ENCODE measurements around the gene LRIT1. TPM values are rescaled to one million over a fixed set of nuclear protein-coding genes. Genes with fewer than 3 reads are reported as not detected.
A peak's percentile ranks its signal among the peaks of the same experiment; 100 is the strongest.

The LRIT1 gene
- total RNA-seq, 1 experiment from 2014 or later = not detected

DNA sequence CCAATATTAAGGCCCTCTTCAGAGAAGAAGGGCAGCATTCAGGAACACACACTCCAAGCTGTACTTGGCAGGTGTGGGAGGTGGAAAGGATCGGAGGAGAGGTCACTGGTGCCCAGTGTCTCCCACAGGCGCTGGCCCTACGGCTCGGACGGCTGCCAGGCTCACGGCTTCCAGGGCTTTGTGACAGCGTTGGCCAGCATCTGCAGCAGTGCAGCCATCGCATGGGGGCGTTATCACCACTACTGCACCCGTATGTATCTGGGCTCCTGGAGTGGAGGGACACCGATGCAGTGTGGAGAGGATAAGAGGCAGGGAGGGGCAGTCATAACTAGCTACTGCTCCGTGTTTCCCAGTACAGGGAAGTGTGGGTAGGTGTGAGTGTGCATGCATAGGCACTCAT is 7.4 kb upstream of the LRIT1 start:
- Mint-ChIP-seq H3K36me3 (no peaks in the 10 kb centered on the region), H3K9me3 (no peaks in the 10 kb centered on the region), H3K27ac (no peak overlapping the region), H3K4me1 (no peaks in the 10 kb centered on the region), H3K4me3 (no peak overlapping the region), H3K27me3 (ENCODE audit: low read depth) (peaks cover 2% of the 10 kb centered on the region)
- TF ChIP-seq CBFB (CRISPR knock-in tag; IDR thresholded peaks at IDR 0.05; ENCODE audit: low read depth) (no peak), ZNF396 (CRISPR knock-in tag; IDR thresholded peaks at IDR 0.05; ENCODE audit: borderline replicate concordance) (no peak), JUN (CRISPR knock-in tag; IDR thresholded peaks at IDR 0.05) (no peak), ZNF219 (CRISPR knock-in tag; IDR thresholded peaks at IDR 0.05; ENCODE audit: borderline replicate concordance) (no peak), SP1 (CRISPR knock-in tag; conservative IDR thresholded peaks at IDR 0.05) (no peak), ELF4 (CRISPR knock-in tag; IDR thresholded peaks at IDR 0.05; ENCODE audit: low read depth) (no peak), NR2C2 (CRISPR knock-in tag; IDR thresholded peaks at IDR 0.05) (no peak), SOX15 (CRISPR knock-in tag; IDR thresholded peaks at IDR 0.05) (no peak), RORB (CRISPR knock-in tag; IDR thresholded peaks at IDR 0.05) (no peak), ZNF121 (CRISPR knock-in tag; IDR thresholded peaks at IDR 0.05) (no peak)
- TF ChIP-seq, protein P1, sequence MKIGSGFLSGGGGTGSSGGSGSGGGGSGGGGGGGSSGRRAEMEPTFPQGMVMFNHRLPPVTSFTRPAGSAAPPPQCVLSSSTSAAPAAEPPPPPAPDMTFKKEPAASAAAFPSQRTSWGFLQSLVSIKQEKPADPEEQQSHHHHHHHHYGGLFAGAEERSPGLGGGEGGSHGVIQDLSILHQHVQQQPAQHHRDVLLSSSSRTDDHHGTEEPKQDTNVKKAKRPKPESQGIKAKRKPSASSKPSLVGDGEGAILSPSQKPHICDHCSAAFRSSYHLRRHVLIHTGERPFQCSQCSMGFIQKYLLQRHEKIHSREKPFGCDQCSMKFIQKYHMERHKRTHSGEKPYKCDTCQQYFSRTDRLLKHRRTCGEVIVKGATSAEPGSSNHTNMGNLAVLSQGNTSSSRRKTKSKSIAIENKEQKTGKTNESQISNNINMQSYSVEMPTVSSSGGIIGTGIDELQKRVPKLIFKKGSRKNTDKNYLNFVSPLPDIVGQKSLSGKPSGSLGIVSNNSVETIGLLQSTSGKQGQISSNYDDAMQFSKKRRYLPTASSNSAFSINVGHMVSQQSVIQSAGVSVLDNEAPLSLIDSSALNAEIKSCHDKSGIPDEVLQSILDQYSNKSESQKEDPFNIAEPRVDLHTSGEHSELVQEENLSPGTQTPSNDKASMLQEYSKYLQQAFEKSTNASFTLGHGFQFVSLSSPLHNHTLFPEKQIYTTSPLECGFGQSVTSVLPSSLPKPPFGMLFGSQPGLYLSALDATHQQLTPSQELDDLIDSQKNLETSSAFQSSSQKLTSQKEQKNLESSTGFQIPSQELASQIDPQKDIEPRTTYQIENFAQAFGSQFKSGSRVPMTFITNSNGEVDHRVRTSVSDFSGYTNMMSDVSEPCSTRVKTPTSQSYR (CRISPR knock-in tag; IDR thresholded peaks at IDR 0.05) = no peak
- ChIA-PET POLR2A (interaction anchor here (0.6 kb wide), 1 partner anchor 13 kb away, joined by 3 read pairs; no protein-coding TSS in a partner anchor), CTCF (interaction anchor here (0.9 to 4.6 kb wide), 4 partner anchors 8 to 101 kb away, joined by 3 to 36 read pairs (median 5); no protein-coding TSS in a partner anchor)
- ATAC-seq = peak; percentile 44
- no peak for DNase-seq (ENCODE audit: low spot score)

DNA sequence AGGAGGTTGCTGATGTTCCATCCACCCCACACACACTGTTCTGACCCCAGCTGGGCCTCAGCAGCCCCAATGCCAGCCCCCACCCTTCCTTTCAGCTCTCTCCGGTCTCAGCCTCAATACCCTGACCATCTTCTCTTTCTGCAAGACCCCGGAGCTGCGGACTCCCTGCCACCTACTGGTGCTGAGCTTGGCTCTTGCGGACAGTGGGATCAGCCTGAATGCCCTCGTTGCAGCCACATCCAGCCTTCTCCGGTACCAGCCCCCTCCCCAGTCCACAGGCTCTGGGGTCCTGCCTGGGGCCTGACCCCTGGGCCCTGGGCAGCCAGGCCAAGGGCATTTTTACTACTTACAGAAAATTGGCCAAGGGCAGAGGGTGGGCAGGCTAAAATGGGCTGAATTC is 6.2 kb upstream of the LRIT1 start:
- Mint-ChIP-seq H3K9me3 (no peaks in the 10 kb centered on the region), H3K27ac (no peak overlapping the region), H3K4me1 (no peaks in the 10 kb centered on the region), H3K36me3 (no peaks in the 10 kb centered on the region), H3K4me3 (no peak overlapping the region), H3K27me3 (ENCODE audit: low read depth) (peaks cover 2% of the 10 kb centered on the region)
- DNase-seq (ENCODE audit: low spot score) (no peak), ATAC-seq (no peak)
- ChIA-PET POLR2A (no interaction called here), CTCF (interaction anchor here (0.7 to 4.6 kb wide), 7 partner anchors 8 to 293 kb away, joined by 3 to 36 read pairs (median 6); no protein-coding TSS in a partner anchor)
- TF ChIP-seq, protein P2, sequence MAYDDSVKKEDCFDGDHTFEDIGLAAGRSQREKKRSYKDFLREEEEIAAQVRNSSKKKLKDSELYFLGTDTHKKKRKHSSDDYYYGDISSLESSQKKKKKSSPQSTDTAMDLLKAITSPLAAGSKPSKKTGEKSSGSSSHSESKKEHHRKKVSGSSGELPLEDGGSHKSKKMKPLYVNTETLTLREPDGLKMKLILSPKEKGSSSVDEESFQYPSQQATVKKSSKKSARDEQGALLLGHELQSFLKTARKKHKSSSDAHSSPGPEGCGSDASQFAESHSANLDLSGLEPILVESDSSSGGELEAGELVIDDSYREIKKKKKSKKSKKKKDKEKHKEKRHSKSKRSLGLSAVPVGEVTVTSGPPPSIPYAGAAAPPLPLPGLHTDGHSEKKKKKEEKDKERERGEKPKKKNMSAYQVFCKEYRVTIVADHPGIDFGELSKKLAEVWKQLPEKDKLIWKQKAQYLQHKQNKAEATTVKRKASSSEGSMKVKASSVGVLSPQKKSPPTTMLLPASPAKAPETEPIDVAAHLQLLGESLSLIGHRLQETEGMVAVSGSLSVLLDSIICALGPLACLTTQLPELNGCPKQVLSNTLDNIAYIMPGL (CRISPR knock-in tag; IDR thresholded peaks at IDR 0.05) = no peak
- TF ChIP-seq ZNF317 (CRISPR knock-in tag; IDR thresholded peaks at IDR 0.05; ENCODE audit: borderline replicate concordance, low read depth) (peak; percentile 53; the same call in 1 of the 2 replicates), ZNF671 (CRISPR knock-in tag; IDR thresholded peaks at IDR 0.05) (no peak)

DNA sequence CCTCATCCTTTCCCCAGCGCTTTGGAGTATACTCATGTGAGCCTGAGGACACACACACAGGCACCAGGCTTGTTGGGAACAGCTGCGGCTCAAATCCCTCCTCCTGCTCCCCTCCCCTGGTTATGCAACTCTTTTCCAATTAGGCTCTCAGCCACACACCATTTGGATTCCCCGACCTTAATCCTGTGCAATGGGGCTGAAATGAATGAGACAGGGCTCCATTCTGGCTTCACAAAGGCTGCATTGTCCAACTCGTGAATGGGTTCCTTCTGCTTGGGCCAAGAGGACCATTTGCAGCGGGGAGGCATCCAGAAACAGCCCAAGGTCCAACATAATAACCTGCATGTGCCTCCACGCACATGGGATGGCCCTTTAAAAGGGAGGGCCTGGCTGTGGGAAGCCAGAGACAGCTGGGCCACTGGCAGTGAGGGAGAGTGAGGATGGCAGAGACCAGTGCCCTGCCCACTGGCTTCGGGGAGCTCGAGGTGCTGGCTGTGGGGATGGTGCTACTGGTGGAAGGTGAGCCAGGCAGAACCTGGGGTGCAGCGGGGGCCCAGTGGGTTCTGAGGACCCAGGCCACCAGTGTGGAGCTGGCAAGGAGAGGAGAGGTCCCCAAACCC is 3.4 kb upstream of the LRIT1 start, which contains the start of gene RGR:
Gene RGR (plus strand): TSS at position 403 of the 620 bp plus-strand sequence. CDS start 38 bp downstream, at position 441.
- ChIA-PET CTCF (interaction anchor here (0.6 to 2.6 kb wide), 3 partner anchors 7 to 108 kb away, joined by 3 to 14 read pairs (median 3); no protein-coding TSS in a partner anchor), POLR2A (no interaction called here)
- Mint-ChIP-seq H3K27me3 (ENCODE audit: low read depth) (peaks cover 6% of the 10 kb centered on the region), H3K9me3 (no peaks in the 10 kb centered on the region), H3K4me1 (no peaks in the 10 kb centered on the region), H3K27ac (no peak within 1 kb of the TSS), H3K4me3 (no peak within 1 kb of the TSS), H3K36me3 (no peaks in the 10 kb centered on the region)
- TF ChIP-seq TCF7 (CRISPR knock-in tag; IDR thresholded peaks at IDR 0.05; ENCODE audit: low read depth) = no peak
- no peak for DNase-seq (ENCODE audit: low spot score)
- ATAC-seq = no peak; the same call in 1 of the 2 replicates

DNA sequence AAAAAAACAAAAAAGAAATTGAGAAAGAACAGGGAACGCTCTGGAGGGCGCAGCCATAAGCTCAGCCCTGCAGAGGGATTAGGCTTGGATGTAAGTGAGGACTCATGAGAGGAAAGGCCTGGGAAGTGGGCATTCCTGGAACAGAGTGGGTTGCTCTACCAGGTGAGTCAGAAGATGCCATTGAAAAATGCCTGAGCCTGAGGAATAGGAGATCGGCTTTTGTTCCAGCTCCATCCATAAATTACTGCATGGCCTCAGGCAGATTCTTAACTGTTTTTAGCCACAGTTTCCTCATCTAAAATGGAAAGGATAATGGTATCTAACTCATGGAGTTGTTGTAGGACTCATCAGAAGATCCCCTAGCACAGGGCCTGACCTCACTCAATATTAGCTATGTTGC is 2.4 kb upstream of the LRIT1 start:
- DNase-seq (ENCODE audit: low spot score) (no peak), ATAC-seq (no peak)
- ChIA-PET CTCF (interaction anchor here (0.9 to 2.6 kb wide), 2 partner anchors 13 to 296 kb away, joined by 3 to 14 read pairs; no protein-coding TSS in a partner anchor), POLR2A (interaction anchor here (0.9 kb wide), 1 partner anchor 22 kb away, joined by 3 read pairs; no protein-coding TSS in a partner anchor)
- Mint-ChIP-seq H3K4me1 (no peaks in the 10 kb centered on the region), H3K4me3 (no peak overlapping the region), H3K9me3 (no peaks in the 10 kb centered on the region), H3K27ac (no peak overlapping the region), H3K27me3 (ENCODE audit: low read depth) (peaks cover 6% of the 10 kb centered on the region), H3K36me3 (no peaks in the 10 kb centered on the region)
- no peak for TF ChIP-seq SOX15 (CRISPR knock-in tag; IDR thresholded peaks at IDR 0.05)
- TF ChIP-seq, protein P3, sequence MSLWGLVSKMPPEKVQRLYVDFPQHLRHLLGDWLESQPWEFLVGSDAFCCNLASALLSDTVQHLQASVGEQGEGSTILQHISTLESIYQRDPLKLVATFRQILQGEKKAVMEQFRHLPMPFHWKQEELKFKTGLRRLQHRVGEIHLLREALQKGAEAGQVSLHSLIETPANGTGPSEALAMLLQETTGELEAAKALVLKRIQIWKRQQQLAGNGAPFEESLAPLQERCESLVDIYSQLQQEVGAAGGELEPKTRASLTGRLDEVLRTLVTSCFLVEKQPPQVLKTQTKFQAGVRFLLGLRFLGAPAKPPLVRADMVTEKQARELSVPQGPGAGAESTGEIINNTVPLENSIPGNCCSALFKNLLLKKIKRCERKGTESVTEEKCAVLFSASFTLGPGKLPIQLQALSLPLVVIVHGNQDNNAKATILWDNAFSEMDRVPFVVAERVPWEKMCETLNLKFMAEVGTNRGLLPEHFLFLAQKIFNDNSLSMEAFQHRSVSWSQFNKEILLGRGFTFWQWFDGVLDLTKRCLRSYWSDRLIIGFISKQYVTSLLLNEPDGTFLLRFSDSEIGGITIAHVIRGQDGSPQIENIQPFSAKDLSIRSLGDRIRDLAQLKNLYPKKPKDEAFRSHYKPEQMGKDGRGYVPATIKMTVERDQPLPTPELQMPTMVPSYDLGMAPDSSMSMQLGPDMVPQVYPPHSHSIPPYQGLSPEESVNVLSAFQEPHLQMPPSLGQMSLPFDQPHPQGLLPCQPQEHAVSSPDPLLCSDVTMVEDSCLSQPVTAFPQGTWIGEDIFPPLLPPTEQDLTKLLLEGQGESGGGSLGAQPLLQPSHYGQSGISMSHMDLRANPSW (CRISPR knock-in tag; conservative IDR thresholded peaks at IDR 0.05; ENCODE audit: low read depth) = no peak
- TF ChIP-seq, protein P4, sequence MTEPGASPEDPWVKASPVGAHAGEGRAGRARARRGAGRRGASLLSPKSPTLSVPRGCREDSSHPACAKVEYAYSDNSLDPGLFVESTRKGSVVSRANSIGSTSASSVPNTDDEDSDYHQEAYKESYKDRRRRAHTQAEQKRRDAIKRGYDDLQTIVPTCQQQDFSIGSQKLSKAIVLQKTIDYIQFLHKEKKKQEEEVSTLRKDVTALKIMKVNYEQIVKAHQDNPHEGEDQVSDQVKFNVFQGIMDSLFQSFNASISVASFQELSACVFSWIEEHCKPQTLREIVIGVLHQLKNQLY (CRISPR knock-in tag; IDR thresholded peaks at IDR 0.05) = no peak
- TF ChIP-seq, protein P5, sequence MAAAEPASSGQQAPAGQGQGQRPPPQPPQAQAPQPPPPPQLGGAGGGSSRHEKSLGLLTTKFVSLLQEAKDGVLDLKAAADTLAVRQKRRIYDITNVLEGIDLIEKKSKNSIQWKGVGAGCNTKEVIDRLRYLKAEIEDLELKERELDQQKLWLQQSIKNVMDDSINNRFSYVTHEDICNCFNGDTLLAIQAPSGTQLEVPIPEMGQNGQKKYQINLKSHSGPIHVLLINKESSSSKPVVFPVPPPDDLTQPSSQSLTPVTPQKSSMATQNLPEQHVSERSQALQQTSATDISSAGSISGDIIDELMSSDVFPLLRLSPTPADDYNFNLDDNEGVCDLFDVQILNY (CRISPR knock-in tag; IDR thresholded peaks at IDR 0.05) = no peak
